ENCODE data around the gene HTR2C.
"Not testable (repeated sequence)": the region's sequence is repeated elsewhere in the genome, so short reads cannot be mapped to it uniquely, and the experiment has no call there.

Gene HTR2C

GRCh38 chrX:114583646-114584374, at the start of gene HTR2C:
HTR2C (plus strand) TSS chrX:114584086; CDS start chrX:114726937, 142,851 bp downstream.
- no peak for DNase-seq

- no peak for DNase-seq
These were observed 3.5 kb upstream of the HTR2C start for GRCh38 chrX:114580336-114580735.

- DNase-seq: no peak
These were observed 2.2 kb upstream of the HTR2C start for GRCh38 chrX:114581528-114582263.

GRCh38 chrX:114582264-114582632, 1.6 kb upstream of the HTR2C start:
- DNase-seq: no peak

GRCh38 chrX:114582698-114583395, 1.0 kb upstream of the HTR2C start:
- no peak for DNase-seq

GRCh38 chrX:114584375-114584943, 573 bp downstream of the HTR2C start:
- DNase-seq: no peak

- no peak for DNase-seq
These were observed 1.3 kb downstream of the HTR2C start for GRCh38 chrX:114584983-114585842.

GRCh38 chrX:114591121-114591520, 7.2 kb downstream of the HTR2C start:
- no peak for DNase-seq

GRCh38 chrX:114599305-114599704, 15.4 kb downstream of the HTR2C start:
- no peak for DNase-seq

GRCh38 chrX:114599911-114600310, 16.0 kb downstream of the HTR2C start:
- no peak for DNase-seq

- not testable (repeated sequence) for DNase-seq
These were observed 22.7 kb downstream of the HTR2C start for GRCh38 chrX:114606619-114607018.

GRCh38 chrX:114611018-114611619, 27.2 kb downstream of the HTR2C start:
- DNase-seq: no peak

GRCh38 chrX:114615765-114616164, 31.9 kb downstream of the HTR2C start:
- DNase-seq: no peak

GRCh38 chrX:114619874-114620273, 36.0 kb downstream of the HTR2C start:
- DNase-seq: no peak

GRCh38 chrX:114626323-114626722, 42.4 kb downstream of the HTR2C start:
- DNase-seq: no peak

GRCh38 chrX:114635986-114636385, 52.1 kb downstream of the HTR2C start:
- DNase-seq: no peak

- DNase-seq: no peak
These were observed 66.5 kb downstream of the HTR2C start for GRCh38 chrX:114650351-114650750.

GRCh38 chrX:114675365-114675764, 91.5 kb downstream of the HTR2C start:
- no peak for DNase-seq

GRCh38 chrX:114700533-114700932, 116.6 kb downstream of the HTR2C start:
- DNase-seq: not testable (repeated sequence)

GRCh38 chrX:114709406-114709805, 125.5 kb downstream of the HTR2C start:
- no peak for DNase-seq

GRCh38 chrX:114710571-114710970, 126.7 kb downstream of the HTR2C start:
- DNase-seq: no peak

GRCh38 chrX:114712466-114712865, 128.6 kb downstream of the HTR2C start:
- no peak for DNase-seq

Data from NCI-H2029 (cell line).